DMS114 treated with DMSO at 0.1 percent for 48 hours (cell line): ENCODE results near the gene MGMT.

Experiments used
- DNase-seq: peaks from one replicate; lab custom pipeline; 2025; ENCODE audit not compliant: unreplicated experiment; lab: John Stamatoyannopoulos, UW

MGMT gene

GRCh38 chr10:129450391-129450790 is 16.6 kb upstream of the MGMT start:
- DNase-seq: no peak

- no peak for DNase-seq
Measured at GRCh38 chr10:129455625-129456024, 11.4 kb upstream of the MGMT start.

- DNase-seq: no peak
Measured at GRCh38 chr10:129459762-129460539, 7.1 kb upstream of the MGMT start.

GRCh38 chr10:129462257-129462795 is 4.7 kb upstream of the MGMT start:
- no peak for DNase-seq

DNA sequence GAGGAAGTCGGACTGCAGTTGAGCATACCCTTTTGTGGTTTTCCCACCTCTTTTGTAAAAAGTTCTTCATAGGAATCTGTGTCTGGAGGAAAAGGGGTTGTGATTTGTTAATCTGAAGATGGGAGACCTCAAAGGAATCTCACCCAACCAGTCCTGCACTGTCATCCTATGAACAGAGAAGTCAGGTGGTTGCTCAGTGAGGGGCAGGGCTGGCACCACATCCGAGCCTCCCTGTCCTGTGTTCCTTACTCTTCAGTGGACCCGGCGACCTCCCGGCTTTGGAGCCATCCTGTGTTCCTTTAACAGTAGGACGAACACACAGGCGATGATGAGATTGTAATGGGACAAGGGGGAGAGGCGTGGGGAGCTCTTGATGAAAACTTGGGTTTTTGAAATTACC is 2.8 kb upstream of the MGMT start:
- DNase-seq: no peak

DNA sequence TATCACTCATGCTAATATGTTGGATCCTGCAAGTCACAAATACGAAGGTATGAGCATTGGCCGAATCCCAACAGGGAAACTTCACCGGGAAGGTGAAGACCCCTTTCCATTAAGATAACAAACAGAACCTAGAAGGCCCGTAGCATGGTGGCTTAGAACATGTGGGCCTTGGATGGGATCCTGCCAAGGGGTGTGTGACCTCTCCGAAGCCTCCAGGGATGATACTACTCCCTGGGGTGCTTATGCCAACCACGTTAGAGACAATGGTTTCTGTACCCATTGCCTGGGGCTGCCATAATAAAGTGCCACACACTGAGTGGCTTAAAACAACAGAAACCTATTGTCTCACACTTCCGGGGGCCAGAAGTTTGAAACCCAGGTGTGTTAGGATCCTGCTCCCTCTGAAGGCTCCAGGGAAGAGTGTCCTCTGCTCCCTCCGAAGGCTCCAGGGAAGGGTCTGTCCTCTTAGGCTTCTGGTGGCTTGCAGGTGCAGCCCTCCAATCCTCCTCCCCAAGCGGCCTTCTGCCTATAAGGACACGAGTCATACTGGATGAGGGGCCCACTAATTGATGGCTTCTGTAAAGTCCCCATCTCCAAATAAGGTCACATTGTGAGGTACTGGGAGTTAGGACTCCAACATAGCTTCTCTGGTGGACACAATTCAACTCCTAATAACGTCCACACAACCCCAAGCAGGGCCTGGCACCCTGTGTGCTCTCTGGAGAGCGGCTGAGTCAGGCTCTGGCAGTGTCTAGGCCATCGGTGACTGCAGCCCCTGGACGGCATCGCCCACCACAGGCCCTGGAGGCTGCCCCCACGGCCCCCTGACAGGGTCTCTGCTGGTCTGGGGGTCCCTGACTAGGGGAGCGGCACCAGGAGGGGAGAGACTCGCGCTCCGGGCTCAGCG is 992 bp upstream of the MGMT start:
- no peak for DNase-seq

GRCh38 chr10:129467359-129468064 is 471 bp downstream of the MGMT start:
- DNase-seq: no peak

GRCh38 chr10:129468187-129468586 is 1.1 kb downstream of the MGMT start:
- DNase-seq: no peak

DNA sequence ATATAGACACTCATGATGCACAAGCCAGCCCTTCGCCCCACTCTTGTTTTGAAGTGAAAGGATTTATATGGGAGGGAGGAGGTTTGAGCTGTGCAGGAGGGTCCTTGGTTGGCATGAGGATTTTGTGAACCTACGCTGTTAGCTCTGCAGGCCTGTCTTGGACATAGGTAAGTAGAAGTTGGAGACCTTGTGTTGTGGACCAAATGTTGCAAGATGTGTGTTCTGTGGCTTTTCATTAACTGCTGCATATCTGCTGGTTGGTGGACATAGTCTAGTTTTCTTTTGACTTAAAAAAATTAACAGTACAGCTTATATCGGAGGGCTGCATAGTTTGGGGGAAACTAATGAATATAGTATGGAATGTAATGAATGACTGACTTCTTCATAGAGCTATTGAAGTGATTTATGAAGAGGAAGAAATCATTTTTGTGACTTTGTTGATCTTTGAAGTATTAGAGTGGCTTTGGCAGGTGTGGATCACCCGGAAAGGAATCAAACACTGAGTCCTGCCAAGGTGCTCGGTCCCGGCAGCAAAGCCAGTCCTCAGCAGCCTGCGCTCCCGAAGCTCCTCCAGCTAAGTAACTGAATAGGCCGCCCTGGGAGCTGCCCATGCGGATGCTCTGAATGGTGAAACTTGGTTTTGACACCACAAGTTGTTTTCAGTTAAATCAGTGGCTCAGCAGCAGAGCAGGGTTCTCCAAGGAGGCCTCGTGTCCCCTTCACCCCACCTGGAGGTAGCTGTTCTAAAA is 3.2 kb downstream of the MGMT start:
- no peak for DNase-seq

- DNase-seq: no peak
Measured at GRCh38 chr10:129471447-129472175, 4.6 kb downstream of the MGMT start.

DNA sequence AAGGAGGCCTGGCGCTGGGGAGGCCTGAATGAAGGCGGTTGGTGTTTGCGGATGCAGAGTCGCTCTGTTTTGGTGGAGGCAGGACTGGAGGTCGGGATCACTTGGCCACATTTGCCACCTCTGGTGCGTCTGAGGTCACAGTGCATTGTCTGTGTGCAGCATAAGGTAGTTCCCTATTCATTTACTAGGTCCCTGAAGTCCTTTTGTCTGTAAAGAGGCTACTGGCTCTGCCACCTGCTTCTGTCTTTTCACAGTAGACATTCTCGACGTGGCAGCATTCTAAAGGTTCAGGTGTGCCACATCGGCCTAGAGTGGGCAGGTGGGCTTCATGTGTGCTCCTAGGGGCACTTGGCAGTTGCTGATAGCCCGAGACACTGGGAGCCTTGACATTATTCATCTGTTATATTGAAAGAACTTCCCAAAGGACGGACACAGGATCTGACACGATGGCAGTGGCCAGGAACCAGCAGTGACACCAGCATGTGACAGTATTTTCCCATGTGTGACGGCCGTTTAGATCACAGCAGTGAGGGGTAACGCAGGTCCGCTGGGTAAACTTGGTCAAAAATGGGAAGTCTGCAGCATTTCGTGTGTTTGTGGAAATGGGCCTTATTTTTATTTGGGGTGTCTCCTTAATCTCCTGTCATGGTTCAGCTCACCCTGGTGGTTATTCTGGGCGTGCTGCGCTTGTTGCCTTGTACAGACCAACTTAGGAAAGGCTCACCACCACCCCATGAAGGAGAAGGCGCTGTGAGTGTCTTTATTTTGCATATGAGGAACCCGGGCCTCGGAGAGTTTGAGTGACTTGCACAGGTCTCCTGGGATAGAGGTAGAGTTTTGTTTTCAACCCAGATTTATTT is 5.9 kb downstream of the MGMT start:
- no peak for DNase-seq

DNA sequence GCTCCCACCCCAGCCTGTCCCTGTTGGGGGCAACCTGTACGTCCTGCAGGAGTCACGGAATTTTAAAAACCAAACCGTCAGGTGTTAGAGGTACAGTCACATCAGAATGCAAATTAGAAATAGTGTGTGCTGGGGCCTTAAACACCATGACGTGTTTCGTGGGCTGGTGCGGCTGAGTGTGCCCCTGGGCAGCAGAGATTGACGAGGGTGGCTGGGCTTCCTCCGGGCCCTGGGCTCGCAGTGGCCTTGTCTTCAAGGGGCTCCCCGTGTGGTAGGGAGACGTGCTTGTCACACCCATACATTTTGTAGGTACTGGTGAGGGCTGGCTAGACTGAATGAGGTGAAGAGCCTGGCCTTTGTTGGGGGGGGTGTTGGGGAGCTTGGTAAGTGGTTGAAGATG is 7.6 kb downstream of the MGMT start:
- DNase-seq: no peak

DNA sequence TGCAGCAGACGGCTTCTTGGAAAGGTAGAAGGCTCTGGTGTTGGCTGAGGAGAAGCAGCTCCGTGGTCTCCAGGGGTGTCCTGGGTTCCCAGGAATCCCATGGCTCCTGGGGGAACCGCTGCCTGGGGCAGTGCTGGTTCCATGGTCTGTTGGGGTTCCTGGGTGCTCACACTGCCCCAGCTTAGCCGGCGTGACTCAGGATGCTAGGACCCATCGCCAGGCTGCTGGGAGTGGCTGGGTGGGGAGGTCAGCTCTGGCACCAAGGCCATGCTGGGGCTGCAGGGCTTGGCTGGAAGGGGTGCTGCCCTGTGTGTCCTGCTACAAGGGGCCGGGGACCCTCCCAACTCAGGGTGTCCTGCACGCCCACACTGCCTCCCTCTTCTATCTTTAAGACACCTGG is 9.4 kb downstream of the MGMT start:
- no peak for DNase-seq

DNA sequence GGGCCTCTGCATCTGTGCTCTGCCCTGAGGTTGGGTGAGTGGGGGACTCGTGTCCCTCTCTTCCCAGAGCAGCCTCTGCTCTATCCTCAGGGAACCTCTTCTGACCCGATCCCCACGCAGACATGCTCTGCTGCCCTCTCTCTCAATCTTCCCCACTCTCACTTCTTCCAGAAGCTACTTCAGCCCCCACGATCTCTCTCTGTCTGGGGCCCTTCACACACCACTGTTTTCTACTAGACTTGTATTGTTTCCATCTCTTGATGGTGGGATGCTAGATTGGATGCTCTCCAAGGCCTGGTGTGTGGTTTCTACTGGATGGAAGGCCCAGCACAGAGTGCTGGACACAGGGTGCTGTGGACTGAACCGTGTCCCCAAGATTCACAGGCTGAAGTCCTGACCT is 10.0 kb downstream of the MGMT start:
- DNase-seq: no peak

DNA sequence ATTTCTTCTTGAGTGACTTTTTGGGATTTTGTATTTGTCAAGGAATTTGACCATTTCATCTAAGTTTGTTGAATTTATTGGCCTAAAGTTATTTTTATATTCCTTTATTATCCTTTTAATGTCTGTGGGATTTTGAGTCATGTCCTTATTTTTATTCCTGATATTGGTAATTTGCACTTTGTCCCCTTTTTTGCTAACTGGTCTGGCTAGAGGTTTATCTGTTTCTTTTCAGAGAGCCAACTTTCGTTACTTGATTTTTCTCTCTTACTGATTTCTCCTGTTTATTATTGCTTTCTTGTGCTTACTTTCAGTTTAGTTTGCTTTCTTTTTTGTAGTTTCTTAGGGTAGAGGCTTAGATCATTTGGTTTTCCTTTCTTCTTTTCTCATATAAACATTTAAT is 14.6 kb downstream of the MGMT start:
- DNase-seq: no peak

DNA sequence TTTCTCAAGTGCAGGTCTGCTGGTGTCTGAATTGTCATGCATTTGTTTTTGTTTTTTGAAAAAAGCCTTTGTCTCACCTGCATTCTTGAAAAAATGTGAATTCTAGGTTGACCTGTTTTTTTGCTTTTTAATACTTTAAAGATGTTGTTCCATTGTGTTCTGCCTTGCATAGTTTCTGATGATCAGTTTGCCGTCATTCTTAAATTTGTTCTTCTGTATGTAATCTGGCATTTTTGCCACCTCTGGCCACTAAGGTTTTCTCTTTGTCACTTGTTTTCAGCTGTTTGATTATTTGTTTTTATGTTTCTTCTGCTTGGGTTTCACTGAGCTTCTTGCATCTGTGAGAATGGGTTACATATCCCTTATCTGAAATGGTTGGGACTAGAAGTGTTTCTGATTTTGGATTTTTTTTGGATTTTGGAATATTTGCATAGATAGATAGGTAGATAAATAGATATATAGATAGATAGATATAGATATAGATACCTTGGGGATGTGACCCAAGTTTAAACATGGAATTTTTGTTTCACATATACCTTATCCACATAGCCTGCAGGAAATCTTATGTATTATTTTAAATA is 16.5 kb downstream of the MGMT start:
- no peak for DNase-seq

DNA sequence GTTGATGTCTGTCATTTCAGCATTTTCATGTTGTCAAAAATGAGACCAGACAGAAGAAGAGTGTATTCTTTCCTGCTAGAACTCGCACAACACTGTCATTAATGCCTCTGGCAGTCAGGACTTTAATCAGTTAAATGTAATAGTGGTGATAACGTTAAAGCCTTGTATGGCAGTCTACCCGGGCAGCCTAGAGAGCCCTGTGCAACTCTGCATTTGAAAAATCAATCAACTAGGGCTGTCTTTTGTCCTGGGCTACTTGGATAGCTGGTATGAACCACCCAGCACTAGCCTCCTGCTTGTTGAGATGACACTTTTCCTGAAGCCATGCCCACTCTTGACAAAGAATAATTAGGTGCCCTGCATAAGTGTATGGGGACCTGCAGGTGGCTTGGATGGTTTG is 19.8 kb downstream of the MGMT start:
- DNase-seq: no peak

DNA sequence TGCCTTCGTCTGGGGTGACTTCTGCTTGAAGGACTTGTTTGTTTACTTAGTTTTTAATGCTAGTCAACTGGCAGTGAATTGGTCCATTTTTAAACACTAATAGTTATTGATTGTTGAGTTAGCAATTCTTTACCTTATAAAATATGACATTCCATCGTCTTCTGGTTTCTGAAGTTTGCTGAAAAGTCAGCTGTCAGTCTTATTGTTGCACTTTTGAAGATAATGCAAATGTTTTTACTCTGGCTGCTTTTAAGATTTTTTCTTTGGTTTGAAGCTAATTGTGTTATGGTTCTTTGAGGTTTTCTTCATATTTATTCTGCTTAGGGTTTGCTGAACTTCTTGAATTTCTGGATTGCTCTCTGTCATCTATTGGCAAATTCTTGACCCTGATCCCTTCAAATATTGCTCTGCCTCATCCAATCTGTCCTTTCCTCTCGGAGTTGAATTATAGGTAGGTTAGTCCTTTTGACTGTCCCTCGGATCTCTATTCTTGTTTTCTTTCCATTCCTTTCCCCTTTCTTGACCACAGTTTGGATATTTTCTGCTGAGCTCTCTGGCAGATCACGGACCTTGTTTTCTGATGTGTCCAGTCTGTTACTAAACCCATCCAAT is 24.2 kb downstream of the MGMT start:
- no peak for DNase-seq
